Measurements from ENCODE around the gene ZBP1.

ZBP1 gene

GRCh38 chr20:57557926-57558613, 62.2 kb downstream of the ZBP1 start:
- no peak overlapping the region for H3K9ac ChIP-seq (ENCODE audit: insufficient read length, low read depth)
- H3K4me1 ChIP-seq (ENCODE audit: insufficient read depth, insufficient read length), result peaks cover 10% of the 10 kb centered on the region
- DNase-seq (ENCODE audit: low read depth, low spot score), result no peak
- 0 out of 2 replicates have a peak, but pooled peaks cover 2% of the 10 kb centered on the region for H3K9me3 ChIP-seq (ENCODE audit: insufficient read depth, low read length)
- no peak overlapping the region for H3K4me3 ChIP-seq (ENCODE audit: insufficient read length, low read depth)
- no peaks in the 10 kb centered on the region for H3K36me3 ChIP-seq (ENCODE audit: insufficient read depth, insufficient read length, low read length)
- no peaks in the 10 kb centered on the region for H3K27me3 ChIP-seq (ENCODE audit: insufficient read depth, insufficient read length)
- no peak for TF ChIP-seq SUZ12 (IDR thresholded peaks at IDR 0.05; ENCODE audit: extremely low read depth, insufficient read depth, insufficient read length)
- TF ChIP-seq ZNF274 (IDR thresholded peaks at IDR 0.05; ENCODE audit: low read depth, low read length), result no peak
- no peak for TF ChIP-seq YY1 (IDR thresholded peaks at IDR 0.05; ENCODE audit: insufficient read depth, insufficient read length)

GRCh38 chr20:57556980-57557274, 63.3 kb downstream of the ZBP1 start:
- no peaks in the 10 kb centered on the region for H3K9me3 ChIP-seq (ENCODE audit: insufficient read depth, low read length)

GRCh38 chr20:57555457-57556184, 64.6 kb downstream of the ZBP1 start:
- Histone ChIP-seq H3K4me1 (ENCODE audit: insufficient read depth, insufficient read length) (peaks cover 10% of the 10 kb centered on the region), H3K27me3 (ENCODE audit: insufficient read depth, insufficient read length) (no peaks in the 10 kb centered on the region), H3K9me3 (ENCODE audit: insufficient read depth, low read length) (no peaks in the 10 kb centered on the region), H3K9ac (ENCODE audit: insufficient read length, low read depth) (no peak overlapping the region), H3K4me3 (ENCODE audit: insufficient read length, low read depth) (no peak overlapping the region), H3K36me3 (ENCODE audit: insufficient read depth, insufficient read length, low read length) (no peaks in the 10 kb centered on the region)
- DNase-seq (ENCODE audit: low read depth, low spot score), result no peak
- TF ChIP-seq YY1 (IDR thresholded peaks at IDR 0.05; ENCODE audit: insufficient read depth, insufficient read length), result no peak
- TF ChIP-seq ZNF274 (IDR thresholded peaks at IDR 0.05; ENCODE audit: low read depth, low read length), result no peak
- TF ChIP-seq SUZ12 (IDR thresholded peaks at IDR 0.05; ENCODE audit: extremely low read depth, insufficient read depth, insufficient read length), result no peak

More at GRCh38 chr20:57556980-57557274, 63.3 kb downstream of the ZBP1 start:
- no peak overlapping the region for H3K9ac ChIP-seq (ENCODE audit: insufficient read length, low read depth)
- no peaks in the 10 kb centered on the region for H3K27me3 ChIP-seq (ENCODE audit: insufficient read depth, insufficient read length)
- no peak for DNase-seq (ENCODE audit: low read depth, low spot score)
- H3K4me3 ChIP-seq (ENCODE audit: insufficient read length, low read depth), result no peak overlapping the region
- TF ChIP-seq YY1 (IDR thresholded peaks at IDR 0.05; ENCODE audit: insufficient read depth, insufficient read length), result no peak
- TF ChIP-seq SUZ12 (IDR thresholded peaks at IDR 0.05; ENCODE audit: extremely low read depth, insufficient read depth, insufficient read length), result no peak
- no peak for TF ChIP-seq ZNF274 (IDR thresholded peaks at IDR 0.05; ENCODE audit: low read depth, low read length)
- peaks cover 10% of the 10 kb centered on the region for H3K4me1 ChIP-seq (ENCODE audit: insufficient read depth, insufficient read length)
- H3K36me3 ChIP-seq (ENCODE audit: insufficient read depth, insufficient read length, low read length), result no peaks in the 10 kb centered on the region

All from NT2/D1 (cell line).